HL-60 (cell line): ENCODE data around the gene PPP2CA.
"Not testable (repeated sequence)": the region's sequence is repeated elsewhere in the genome, so short reads cannot be mapped to it uniquely, and the experiment has no call there.

ENCODE experiments used
- CTCF ChIP-seq: IDR thresholded peaks from one replicate; pipeline ENCODE4 v1.5.1; 2011; ENCODE audit warnings: low read length, control low read depth, inconsistent platforms; ENCODE audit not compliant: insufficient read depth
- GABPA ChIP-seq: IDR thresholded peaks from 2 replicates; pipeline ENCODE4 v1.6.1; 2012; ENCODE audit warnings: low read depth
- POLR2AphosphoS5 ChIP-seq: IDR thresholded peaks from 2 replicates; pipeline ENCODE4 v1.6.1; 2012; ENCODE audit warnings: low read depth
- REST ChIP-seq: IDR thresholded peaks from 2 replicates; pipeline ENCODE4 v1.6.1; 2012; ENCODE audit warnings: low read depth; ENCODE audit not compliant: insufficient replicate concordance
- SPI1 ChIP-seq: IDR thresholded peaks from 2 replicates; pipeline ENCODE4 v1.6.1; 2012; ENCODE audit warnings: low read depth, mild to moderate bottlenecking, borderline replicate concordance

DNA sequence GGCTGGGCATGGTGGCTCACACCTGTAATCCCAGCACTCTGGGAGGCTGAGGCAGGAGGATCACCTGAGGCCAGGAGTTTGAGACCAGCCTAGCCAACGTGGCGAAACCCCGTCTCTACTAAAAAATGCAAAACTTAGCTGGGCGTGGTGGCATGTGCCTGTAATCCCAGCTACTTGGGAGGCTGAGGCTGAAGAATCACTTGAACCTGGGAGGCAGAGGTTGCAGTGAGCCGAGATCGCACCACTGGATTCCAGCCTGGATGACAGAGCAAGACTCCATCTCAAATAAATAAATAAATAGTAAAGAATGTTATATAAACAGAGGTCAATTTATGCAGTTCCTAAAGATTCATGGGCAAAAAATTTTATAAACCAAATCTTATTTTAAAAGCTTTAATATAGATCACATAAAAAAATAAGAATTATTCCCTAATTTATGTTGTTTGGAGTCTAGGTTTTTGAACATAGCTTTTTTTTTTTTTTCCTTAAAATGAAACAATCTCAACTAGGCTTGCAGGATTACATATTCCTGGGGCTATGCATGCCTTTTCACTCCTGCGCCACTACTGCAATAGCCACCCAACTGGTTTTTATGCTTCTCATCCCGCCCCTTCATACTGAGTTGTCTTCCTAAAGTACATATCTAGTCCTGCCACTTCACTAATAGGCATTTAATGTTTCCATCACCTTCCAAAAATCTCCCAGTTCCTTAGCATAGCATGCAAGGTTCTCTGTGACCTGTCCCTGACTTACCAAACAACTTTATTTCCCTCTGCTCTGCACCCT lies 27.7 kb upstream of the PPP2CA start:
- TF ChIP-seq CTCF, REST, POLR2AphosphoS5, SPI1, GABPA: not testable (repeated sequence)
